ENCODE data around the gene PLXNA2.

The PLXNA2 gene

DNA sequence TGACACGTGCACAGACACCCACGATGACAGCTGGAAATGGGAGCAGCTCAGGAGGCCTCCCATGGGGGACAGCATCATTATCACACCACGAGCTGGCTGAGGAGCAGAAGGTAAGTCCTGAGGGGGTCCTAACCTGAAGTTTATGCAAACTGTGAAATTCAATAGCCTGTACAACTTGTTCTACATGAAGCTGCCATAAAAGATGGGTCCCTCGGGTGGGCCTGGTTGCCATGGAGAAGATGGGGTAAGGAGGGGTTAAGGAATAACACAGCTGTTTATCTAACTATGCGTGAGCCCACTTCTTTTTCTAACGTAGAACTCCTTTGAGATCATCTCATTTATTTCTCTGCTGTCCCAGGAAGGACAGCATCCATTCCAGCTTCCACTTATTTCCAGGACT, 169.8 kb downstream of the PLXNA2 start:
- no peak for DNase-seq (ENCODE audit: extremely low read depth in 1 of 2, low read depth in 1 of 2)

DNA sequence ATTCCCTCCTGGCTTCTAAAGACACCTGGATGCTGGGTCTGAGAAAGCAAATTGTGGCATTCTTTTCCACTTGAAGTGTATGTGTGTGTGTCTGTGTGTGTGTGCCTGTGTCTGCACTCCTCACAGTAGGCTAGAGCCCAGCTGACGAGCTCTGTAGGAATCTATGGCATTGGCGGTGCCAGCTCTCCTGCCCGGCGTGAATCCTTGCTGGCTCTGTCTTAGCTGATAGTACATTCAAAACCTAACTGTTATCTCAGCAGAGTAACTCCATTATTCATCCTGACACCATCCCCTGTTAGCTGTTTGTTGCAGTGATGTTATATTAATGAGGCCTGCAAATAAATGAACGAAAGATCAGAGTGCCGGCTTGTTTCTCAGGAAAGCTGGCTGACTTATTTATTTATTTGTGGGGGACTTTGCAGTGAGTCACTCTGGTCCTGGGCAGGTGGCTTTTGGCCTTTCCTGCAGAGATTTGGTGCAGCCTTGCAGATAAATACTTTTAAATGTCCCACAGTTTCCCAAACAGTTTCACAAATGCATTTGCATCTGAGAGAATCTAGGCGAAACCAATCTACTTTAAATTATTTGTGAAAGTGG, 172.7 kb downstream of the PLXNA2 start:
- no peak for DNase-seq (ENCODE audit: extremely low read depth in 1 of 2, low read depth in 1 of 2)

DNA sequence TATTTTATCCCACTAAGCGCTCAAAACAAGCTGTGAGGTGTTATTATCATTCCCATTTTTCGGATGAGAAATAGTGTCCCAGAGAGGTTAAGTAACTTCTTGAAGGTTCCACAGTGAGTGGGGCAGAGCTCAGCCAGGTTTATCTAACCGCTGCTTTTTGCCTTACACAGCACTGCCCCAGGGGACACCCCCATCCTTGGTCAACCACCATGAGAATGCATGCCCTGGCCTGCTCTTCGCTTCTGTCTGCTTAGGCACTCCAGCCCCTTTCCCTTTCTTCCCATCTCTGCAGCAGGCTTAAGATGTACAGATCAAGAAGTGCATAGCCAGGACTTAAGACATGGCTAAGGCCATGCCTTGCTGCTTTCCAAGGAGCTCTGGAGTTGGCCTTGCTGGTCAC, 174.3 kb downstream of the PLXNA2 start:
- DNase-seq (ENCODE audit: extremely low read depth in 1 of 2, low read depth in 1 of 2) = no peak

DNA sequence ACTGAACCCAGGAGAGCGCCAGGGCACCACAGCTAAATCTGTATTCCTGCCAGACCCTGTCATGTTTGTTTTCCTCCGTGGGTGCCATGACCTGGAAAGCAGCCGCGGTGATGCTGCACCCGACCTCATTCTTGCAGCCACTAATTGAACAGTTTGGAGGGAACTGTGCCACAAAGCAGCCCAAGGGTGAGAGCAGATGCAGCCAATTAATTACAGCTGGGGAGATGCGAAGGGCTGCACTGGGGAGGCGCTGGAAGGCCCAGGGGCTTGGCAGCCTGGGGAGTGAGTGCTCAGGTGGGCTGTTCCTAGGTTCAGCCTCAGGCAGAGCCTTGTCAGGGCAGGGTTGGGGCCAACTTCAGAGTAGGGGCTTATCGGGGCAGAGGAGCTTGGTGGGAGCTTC, 174.9 kb downstream of the PLXNA2 start:
- DNase-seq (ENCODE audit: extremely low read depth in 1 of 2, low read depth in 1 of 2) = no peak

DNA sequence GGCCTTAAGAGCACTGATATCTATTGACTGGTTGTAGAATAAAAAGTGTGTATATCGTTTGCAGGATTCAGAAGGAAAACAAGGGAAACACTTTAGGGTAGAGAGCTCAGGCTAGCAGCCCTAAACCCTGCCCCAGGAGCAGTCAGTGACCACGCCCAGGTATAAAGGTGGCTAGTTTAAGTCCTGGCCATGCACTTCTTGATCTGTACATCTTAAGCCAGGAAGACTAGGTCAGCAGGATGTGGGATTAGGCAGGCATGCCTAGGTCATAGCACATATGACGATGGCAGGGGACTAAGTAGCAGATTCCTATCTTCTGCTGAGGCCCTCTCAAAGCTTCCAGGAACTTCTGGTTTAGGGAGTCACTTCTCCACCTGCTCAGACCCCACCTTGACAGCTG, 175.3 kb downstream of the PLXNA2 start:
- no peak for DNase-seq (ENCODE audit: extremely low read depth in 1 of 2, low read depth in 1 of 2)

GRCh38 chr1:208068407-208068806, 175.8 kb downstream of the PLXNA2 start:
- DNase-seq (ENCODE audit: extremely low read depth in 1 of 2, low read depth in 1 of 2) = no peak

DNA sequence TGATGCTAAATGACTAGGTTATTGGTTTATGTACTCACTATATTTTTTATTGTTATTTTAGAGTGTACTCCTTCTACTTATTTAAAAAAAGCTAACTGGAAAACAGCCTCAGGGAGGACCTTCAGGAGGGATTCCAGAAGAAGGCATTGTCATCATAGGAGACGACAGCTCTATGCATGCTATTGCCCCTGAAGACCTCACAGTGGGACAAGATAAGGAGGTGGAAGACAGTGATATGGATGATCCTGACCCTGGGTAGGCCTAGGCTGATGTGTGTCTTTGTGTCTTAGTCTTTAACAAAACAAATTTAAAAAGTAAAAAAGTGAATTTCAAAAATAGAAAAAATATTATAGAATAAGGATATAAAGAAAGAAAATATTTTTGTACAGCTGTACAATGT, 177.6 kb downstream of the PLXNA2 start:
- DNase-seq (ENCODE audit: extremely low read depth in 1 of 2, low read depth in 1 of 2) = no peak

DNA sequence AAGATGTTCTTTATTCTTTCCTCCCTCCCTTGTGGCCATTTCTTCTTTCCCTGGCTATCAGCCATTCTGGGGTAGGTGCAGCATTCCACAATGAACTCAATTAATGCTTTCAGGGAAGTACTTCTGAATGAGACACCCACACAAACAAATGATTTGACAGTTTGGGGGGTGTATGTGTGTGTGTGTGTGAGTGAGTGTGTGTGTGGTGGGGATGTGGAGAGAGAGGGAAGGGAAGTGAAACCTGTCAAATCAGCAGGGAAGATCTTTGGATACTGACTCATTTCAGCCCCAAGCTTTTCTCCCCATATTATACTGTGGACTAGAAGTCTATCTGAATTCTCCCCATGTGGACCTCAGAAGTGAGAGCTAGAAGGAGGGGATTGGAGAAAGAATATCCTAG, 178.3 kb downstream of the PLXNA2 start:
- DNase-seq (ENCODE audit: extremely low read depth in 1 of 2, low read depth in 1 of 2) = no peak

DNA sequence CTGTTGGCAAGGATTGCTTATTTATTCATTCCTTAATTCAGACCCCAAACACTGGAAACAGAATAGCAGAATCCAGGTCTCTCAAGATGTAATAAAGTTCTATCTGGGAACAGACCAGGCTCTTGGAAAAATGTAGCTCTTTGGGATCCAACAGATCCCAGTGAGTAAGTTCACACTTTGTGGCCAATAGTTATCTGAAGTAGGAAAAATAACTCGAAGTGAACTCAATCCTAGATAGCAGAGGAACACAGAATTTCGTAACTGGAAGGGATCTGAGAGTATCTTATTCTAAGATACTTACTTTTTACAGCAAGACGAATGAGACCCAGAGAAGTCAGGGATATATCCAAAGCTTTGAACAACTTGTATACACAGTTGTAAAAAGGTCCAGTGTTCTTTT, 182.6 kb downstream of the PLXNA2 start:
- DNase-seq (ENCODE audit: extremely low read depth in 1 of 2, low read depth in 1 of 2) = no peak

DNA sequence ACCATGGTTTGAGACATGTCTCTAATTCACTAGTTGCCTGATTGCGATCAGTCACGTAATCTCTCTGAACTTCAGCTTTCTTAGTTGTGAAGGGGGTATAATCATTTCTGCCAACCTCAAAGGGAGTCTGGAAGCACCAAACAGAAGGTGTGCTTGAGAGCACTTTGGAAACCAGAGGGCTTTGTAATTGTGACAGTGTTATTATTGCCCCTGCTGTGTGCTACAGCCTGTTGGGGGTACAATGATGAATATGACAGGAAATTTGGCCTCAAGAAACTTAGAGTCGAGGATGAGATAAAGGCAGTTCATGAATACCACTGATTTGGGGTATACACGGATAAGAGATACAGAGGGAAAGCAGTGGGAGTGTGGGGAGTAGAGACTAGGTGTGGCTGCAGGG, 183.1 kb downstream of the PLXNA2 start:
- no peak for DNase-seq (ENCODE audit: extremely low read depth in 1 of 2, low read depth in 1 of 2)

- DNase-seq (ENCODE audit: extremely low read depth in 1 of 2, low read depth in 1 of 2) = no peak
Observed at GRCh38 chr1:208060215-208060869, 183.8 kb downstream of the PLXNA2 start.

DNA sequence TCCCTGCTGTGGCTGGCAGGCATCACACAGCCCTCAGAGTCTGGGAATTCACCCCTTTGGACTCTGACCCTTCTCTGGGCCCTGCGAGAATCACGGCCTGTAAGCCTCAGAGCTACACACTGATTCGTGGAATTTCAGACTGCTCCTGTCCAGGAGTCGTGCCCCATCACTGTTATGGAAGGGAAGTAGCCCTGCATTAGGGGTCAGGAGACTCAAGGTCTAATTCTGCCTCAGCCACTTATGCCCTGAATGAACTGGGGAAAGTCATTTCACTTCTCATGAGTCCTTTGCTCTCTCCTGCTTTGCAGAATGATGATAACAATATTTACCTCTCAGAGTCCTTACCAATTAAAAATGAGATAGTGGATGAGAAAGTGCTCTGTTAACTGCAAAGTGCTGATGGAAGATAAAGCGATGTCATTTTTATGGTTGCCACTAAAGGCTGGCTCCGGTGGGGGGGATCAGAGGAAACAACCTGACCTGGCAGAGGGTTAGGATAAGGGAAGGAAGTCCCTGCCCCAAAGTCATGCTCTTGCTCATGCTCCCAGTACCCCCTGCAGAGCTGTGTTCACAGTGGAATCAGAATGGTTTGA, 184.7 kb downstream of the PLXNA2 start:
- DNase-seq (ENCODE audit: extremely low read depth in 1 of 2, low read depth in 1 of 2) = no peak

- no peak for DNase-seq (ENCODE audit: extremely low read depth in 1 of 2, low read depth in 1 of 2)
Observed at GRCh38 chr1:208058756-208059155, 185.4 kb downstream of the PLXNA2 start.

GRCh38 chr1:208058267-208058666, 185.9 kb downstream of the PLXNA2 start:
- DNase-seq (ENCODE audit: extremely low read depth in 1 of 2, low read depth in 1 of 2) = no peak

GRCh38 chr1:208057056-208057455, 187.1 kb downstream of the PLXNA2 start:
- no peak for DNase-seq (ENCODE audit: extremely low read depth in 1 of 2, low read depth in 1 of 2)

GRCh38 chr1:208055535-208055934, 188.6 kb downstream of the PLXNA2 start:
- DNase-seq (ENCODE audit: extremely low read depth in 1 of 2, low read depth in 1 of 2) = no peak

- DNase-seq (ENCODE audit: extremely low read depth in 1 of 2, low read depth in 1 of 2) = no peak
Observed at GRCh38 chr1:208054911-208055379, 189.2 kb downstream of the PLXNA2 start.

GRCh38 chr1:208054485-208054884, 189.7 kb downstream of the PLXNA2 start:
- DNase-seq (ENCODE audit: extremely low read depth in 1 of 2, low read depth in 1 of 2) = no peak

GRCh38 chr1:208053661-208054060, 190.5 kb downstream of the PLXNA2 start:
- DNase-seq (ENCODE audit: extremely low read depth in 1 of 2, low read depth in 1 of 2) = no peak

GRCh38 chr1:208052926-208053407, 191.2 kb downstream of the PLXNA2 start:
- DNase-seq (ENCODE audit: extremely low read depth in 1 of 2, low read depth in 1 of 2) = no peak

GRCh38 chr1:208052135-208052534, 192.0 kb downstream of the PLXNA2 start:
- no peak for DNase-seq (ENCODE audit: extremely low read depth in 1 of 2, low read depth in 1 of 2)

GRCh38 chr1:208051651-208052050, 192.5 kb downstream of the PLXNA2 start:
- no peak for DNase-seq (ENCODE audit: extremely low read depth in 1 of 2, low read depth in 1 of 2)
